ENCODE measurements around the gene RLN1.

DNA sequence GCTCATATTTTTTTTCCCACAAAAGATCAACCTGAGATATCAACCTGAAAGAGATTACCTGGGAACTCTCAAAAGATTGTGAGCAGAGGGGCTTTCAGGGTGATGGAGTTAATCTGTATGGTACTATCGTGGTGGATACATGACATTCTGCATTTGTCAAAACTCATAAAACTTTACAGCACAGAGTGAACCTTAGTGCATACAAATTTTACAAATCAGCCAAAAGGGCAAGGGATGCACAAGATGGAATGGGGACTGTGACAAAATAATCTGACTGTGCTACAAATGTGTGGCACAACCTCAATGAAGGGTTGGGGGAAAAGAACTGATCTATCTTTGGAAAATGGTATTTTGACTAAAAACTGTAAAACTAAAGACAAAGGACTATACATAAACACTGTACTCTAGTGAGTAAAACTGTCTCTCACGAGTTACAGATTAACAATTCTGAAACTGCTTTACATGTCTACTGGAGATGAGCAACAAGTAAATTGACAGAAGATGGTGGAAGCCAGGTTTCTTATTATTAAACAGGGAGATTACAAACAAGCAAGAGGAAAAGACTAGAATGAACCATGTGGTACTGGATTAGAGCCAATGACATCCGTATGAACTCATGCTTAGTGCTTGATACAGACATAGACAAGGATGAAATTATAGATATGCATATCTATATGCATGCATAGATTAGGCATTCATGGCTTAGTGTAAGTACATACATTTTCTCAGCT, 24.8 kb upstream of the RLN1 start:
- TF ChIP-seq EMX1 (CRISPR knock-in tag; IDR thresholded peaks at IDR 0.05) (no peak), SMAD4 (CRISPR knock-in tag; IDR thresholded peaks at IDR 0.05) (no peak), JUN (CRISPR knock-in tag; IDR thresholded peaks at IDR 0.05) (no peak)
- TF ChIP-seq, protein P1, sequence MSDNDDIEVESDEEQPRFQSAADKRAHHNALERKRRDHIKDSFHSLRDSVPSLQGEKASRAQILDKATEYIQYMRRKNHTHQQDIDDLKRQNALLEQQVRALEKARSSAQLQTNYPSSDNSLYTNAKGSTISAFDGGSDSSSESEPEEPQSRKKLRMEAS (CRISPR knock-in tag; IDR thresholded peaks at IDR 0.05), result no peak
- TF ChIP-seq, protein P2, sequence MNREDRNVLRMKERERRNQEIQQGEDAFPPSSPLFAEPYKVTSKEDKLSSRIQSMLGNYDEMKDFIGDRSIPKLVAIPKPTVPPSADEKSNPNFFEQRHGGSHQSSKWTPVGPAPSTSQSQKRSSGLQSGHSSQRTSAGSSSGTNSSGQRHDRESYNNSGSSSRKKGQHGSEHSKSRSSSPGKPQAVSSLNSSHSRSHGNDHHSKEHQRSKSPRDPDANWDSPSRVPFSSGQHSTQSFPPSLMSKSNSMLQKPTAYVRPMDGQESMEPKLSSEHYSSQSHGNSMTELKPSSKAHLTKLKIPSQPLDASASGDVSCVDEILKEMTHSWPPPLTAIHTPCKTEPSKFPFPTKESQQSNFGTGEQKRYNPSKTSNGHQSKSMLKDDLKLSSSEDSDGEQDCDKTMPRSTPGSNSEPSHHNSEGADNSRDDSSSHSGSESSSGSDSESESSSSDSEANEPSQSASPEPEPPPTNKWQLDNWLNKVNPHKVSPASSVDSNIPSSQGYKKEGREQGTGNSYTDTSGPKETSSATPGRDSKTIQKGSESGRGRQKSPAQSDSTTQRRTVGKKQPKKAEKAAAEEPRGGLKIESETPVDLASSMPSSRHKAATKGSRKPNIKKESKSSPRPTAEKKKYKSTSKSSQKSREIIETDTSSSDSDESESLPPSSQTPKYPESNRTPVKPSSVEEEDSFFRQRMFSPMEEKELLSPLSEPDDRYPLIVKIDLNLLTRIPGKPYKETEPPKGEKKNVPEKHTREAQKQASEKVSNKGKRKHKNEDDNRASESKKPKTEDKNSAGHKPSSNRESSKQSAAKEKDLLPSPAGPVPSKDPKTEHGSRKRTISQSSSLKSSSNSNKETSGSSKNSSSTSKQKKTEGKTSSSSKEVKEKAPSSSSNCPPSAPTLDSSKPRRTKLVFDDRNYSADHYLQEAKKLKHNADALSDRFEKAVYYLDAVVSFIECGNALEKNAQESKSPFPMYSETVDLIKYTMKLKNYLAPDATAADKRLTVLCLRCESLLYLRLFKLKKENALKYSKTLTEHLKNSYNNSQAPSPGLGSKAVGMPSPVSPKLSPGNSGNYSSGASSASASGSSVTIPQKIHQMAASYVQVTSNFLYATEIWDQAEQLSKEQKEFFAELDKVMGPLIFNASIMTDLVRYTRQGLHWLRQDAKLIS (CRISPR knock-in tag; IDR thresholded peaks at IDR 0.05; ENCODE audit: borderline replicate concordance), result no peak

All from WTC11 (cell line).